SU-DHL-6 (cell line): ENCODE results near the gene OGDHL.

Source experiments
- H2AFZ ChIP-seq: fragments of 200-600 bp; sonication (generic); 2 replicates; pipeline ENCODE4 v1.6.1; 2014; ENCODE audit warnings: low read depth, mild to moderate bottlenecking, moderate library complexity, mixed read lengths, antibody characterized with exemption, low read length; ENCODE audit not compliant: severe bottlenecking
- H3F3A ChIP-seq: fragments of 200-600 bp; shearing (Covaris generic); 2 replicates; pipeline ENCODE4 v1.6.0; 2016; ENCODE audit warnings: antibody characterized with exemption, mild to moderate bottlenecking; ENCODE audit not compliant: insufficient read depth
- H3K27ac ChIP-seq: fragments of 200-600 bp; sonication (generic); 2 replicates; pipeline ENCODE4 v1.5.1; 2016; ENCODE audit warnings: low read depth, mild to moderate bottlenecking, low read length, moderate library complexity, mixed read lengths
- H3K27me3 ChIP-seq: fragments of 200-600 bp; sonication (generic), shearing (Covaris generic); 2 replicates; pipeline ENCODE4 v1.6.0; 2014; ENCODE audit warnings: mild to moderate bottlenecking, low read length
- H3K36me3 ChIP-seq: fragments of 200-600 bp; sonication (generic); 2 replicates; pipeline ENCODE4 v1.6.1; 2014; ENCODE audit warnings: mild to moderate bottlenecking, low read length, mixed read lengths
- H3K4me2 ChIP-seq: fragments of 300-600, 200-600 bp; shearing (Covaris generic), sonication (generic); 2 replicates; pipeline ENCODE4 v1.6.0; 2014; ENCODE audit warnings: low read length, low read depth, mild to moderate bottlenecking; ENCODE audit not compliant: poor library complexity, severe bottlenecking
- H3K4me3 ChIP-seq: fragments of 200-600 bp; sonication (generic); 2 replicates; pipeline ENCODE4 v1.5.1; 2014; ENCODE audit warnings: antibody characterized with exemption, low read length, mild to moderate bottlenecking, mixed read lengths; ENCODE audit not compliant: insufficient read depth, poor library complexity, severe bottlenecking
- H3K79me2 ChIP-seq: fragments of 200-600 bp; sonication (generic); 2 replicates; pipeline ENCODE4 v1.6.1; 2014; ENCODE audit warnings: mild to moderate bottlenecking, low read length, moderate library complexity; ENCODE audit not compliant: insufficient read depth
- H3K9ac ChIP-seq: fragments of 200-600 bp; sonication (generic); 2 replicates; pipeline ENCODE4 v1.7.0; 2014; ENCODE audit warnings: mild to moderate bottlenecking, low read length
- H3K9me2 ChIP-seq: fragments of 200-600 bp; sonication (generic); replicated peaks from 2 replicates; pipeline ENCODE4 v1.6.1; 2014; ENCODE audit warnings: low read length; ENCODE audit not compliant: insufficient read depth
- H3K9me3 ChIP-seq: fragments of 200-600 bp; sonication (generic); 2 replicates; pipeline ENCODE4 v1.6.1; 2014; ENCODE audit warnings: low read length, mixed read lengths; ENCODE audit not compliant: insufficient read depth
- H4K20me1 ChIP-seq: fragments of 200-600 bp; sonication (generic); 2 replicates; pipeline ENCODE4 v1.6.1; 2014; ENCODE audit warnings: low read depth, mild to moderate bottlenecking, antibody characterized with exemption, low read length, moderate library complexity, mixed read lengths
- CTCF ChIP-seq: fragments of 200-600 bp; sonication (generic); IDR thresholded peaks from one replicate; pipeline ENCODE4 v1.5.1; 2017; ENCODE audit warnings: antibody characterized with exemption, mild to moderate bottlenecking, low read length, moderate library complexity; ENCODE audit not compliant: insufficient read depth, poor library complexity, severe bottlenecking
- EZH2phosphoT487 ChIP-seq: fragments of 200-600 bp; sonication (generic), shearing (Covaris generic); conservative IDR thresholded peaks from 2 replicates; pipeline ENCODE4 v1.6.1; 2018; ENCODE audit warnings: mild to moderate bottlenecking, antibody characterized with exemption, low read length, moderate library complexity, mixed read lengths

Gene OGDHL

GRCh38 chr10:49690698-49691356 lies 71.3 kb downstream of the OGDHL start:
- Histone ChIP-seq H3K36me3 (no peaks in the 10 kb centered on the region), H3K9me3 (no peaks in the 10 kb centered on the region), H3K27ac (no peak overlapping the region), H2AFZ (no peak overlapping the region), H4K20me1 (no peaks in the 10 kb centered on the region), H3K9me2 (no peaks in the 10 kb centered on the region), H3F3A (no peaks in the 10 kb centered on the region), H3K27me3 (no peaks in the 10 kb centered on the region), H3K9ac (no peak overlapping the region), H3K4me3 (no peak overlapping the region), H3K79me2 (no peaks in the 10 kb centered on the region), H3K4me2 (no peak overlapping the region)
- TF ChIP-seq EZH2phosphoT487 (no peak), CTCF (no peak)

GRCh38 chr10:49689882-49690510 lies 72.1 kb downstream of the OGDHL start:
- H3K27ac ChIP-seq, result no peak overlapping the region
- H2AFZ ChIP-seq, result no peak overlapping the region
- no peaks in the 10 kb centered on the region for H3K9me2 ChIP-seq
- H3K36me3 ChIP-seq, result no peaks in the 10 kb centered on the region
- no peaks in the 10 kb centered on the region for H3K79me2 ChIP-seq
- TF ChIP-seq EZH2phosphoT487, result no peak
- no peak for TF ChIP-seq CTCF
- no peak overlapping the region for H3K4me2 ChIP-seq
- H3K9me3 ChIP-seq, result no peaks in the 10 kb centered on the region
- no peaks in the 10 kb centered on the region for H3K27me3 ChIP-seq
- no peaks in the 10 kb centered on the region for H4K20me1 ChIP-seq
- H3F3A ChIP-seq, result no peaks in the 10 kb centered on the region
- no peak overlapping the region for H3K9ac ChIP-seq
- H3K4me3 ChIP-seq, result no peak overlapping the region

- Histone ChIP-seq H3K4me2 (no peak overlapping the region), H2AFZ (no peak overlapping the region), H3K27ac (no peak overlapping the region), H3K27me3 (no peaks in the 10 kb centered on the region), H3K79me2 (no peaks in the 10 kb centered on the region), H4K20me1 (no peaks in the 10 kb centered on the region), H3F3A (no peaks in the 10 kb centered on the region), H3K9me3 (no peaks in the 10 kb centered on the region), H3K9me2 (no peaks in the 10 kb centered on the region), H3K36me3 (no peaks in the 10 kb centered on the region), H3K9ac (no peak overlapping the region), H3K4me3 (no peak overlapping the region)
- TF ChIP-seq EZH2phosphoT487 (no peak), CTCF (no peak)
Observed at GRCh38 chr10:49688920-49689319, 73.2 kb downstream of the OGDHL start.
